Endothelial cell of umbilical vein (primary cell): Measurements from ENCODE around the gene ANKRD28. TPM values are rescaled to one million over a fixed set of nuclear protein-coding genes. Genes with fewer than 3 reads are reported as not detected.

Experiments used
- BruUV-seq: library from RNA; stranded (reverse); fragments of 400-500 nt; replicated peaks from 2 replicates; lab custom pipeline; 2021; lab: Mats Ljungman, UMichigan
- CTCF ChIA-PET: fragments of 300-600, 350-600 bp; sonication (Branson Sonifier 250); formaldehyde crosslinking; loops from one replicate; lab custom pipeline; 2021; ENCODE audit warnings: antibody characterized with exemption, inconsistent platforms; lab: Charles Lee
- POLR2A ChIA-PET: fragments of 300-600, 350-600 bp; sonication (Branson Sonifier 250); formaldehyde crosslinking; loops from one replicate; lab custom pipeline; 2021; ENCODE audit warnings: antibody characterized with exemption, inconsistent platforms; lab: Charles Lee
- DNase-seq: peaks from one replicate; pipeline ENCODE4 v3.0.0-alpha.2; 2011; ENCODE audit warnings: low read depth, low spot score
- FAIRE-seq: peaks from 2 replicates; lab custom pipeline; 2011; peaks lifted over from hg19 to GRCh38; lab: Jason Lieb, UNC
- H2AFZ ChIP-seq: 2 replicates; pipeline ENCODE4 v1.6.0; 2012; ENCODE audit warnings: low read depth, low read length, control low read depth, inconsistent platforms
- H3K27ac ChIP-seq: 2 replicates; pipeline ENCODE4 v1.5.1; 2011; ENCODE audit warnings: low read depth, mild to moderate bottlenecking, control low read depth, low read length, moderate library complexity; ENCODE audit not compliant: insufficient read depth
- H3K27me3 ChIP-seq, 2 experiments: 2 replicates each; pipeline versions ENCODE4 v1.6.0 to v1.6.1; 2011; ENCODE audit warnings: low read length in 2 of 2, mixed read lengths in 1 of 2; ENCODE audit not compliant: control insufficient read depth in 2 of 2, insufficient read depth in 2 of 2
- H3K36me3 ChIP-seq, 2 experiments: 2 replicates in 1 of 2; 3 replicates in 1 of 2; pipeline ENCODE4 v1.5.1; 2011; ENCODE audit warnings: low read length in 2 of 2, mild to moderate bottlenecking in 1 of 2, moderate library complexity in 1 of 2; ENCODE audit not compliant: control insufficient read depth in 2 of 2, insufficient read depth in 2 of 2; ENCODE audit errors: extremely low read depth in 1 of 2
- H3K4me1 ChIP-seq: 3 replicates; pipeline ENCODE4 v1.5.1; 2011; ENCODE audit warnings: mild to moderate bottlenecking, low read length; ENCODE audit not compliant: control insufficient read depth, insufficient read depth; ENCODE audit errors: extremely low read depth
- H3K4me2 ChIP-seq: 2 replicates; pipeline ENCODE4 v1.6.1; 2011; ENCODE audit warnings: low read length, control low read depth, mixed read lengths; ENCODE audit not compliant: insufficient read depth
- H3K4me3 ChIP-seq, 3 experiments: fragments of 200-600 bp in 1 of 3; sonication (generic), shearing (Covaris generic) in 1 of 3; replicated peaks in 1 of 3; 2 replicates each; pipeline ENCODE4 v1.5.1; 2011 to 2016; ENCODE audit warnings: control low read depth in 3 of 3, low read length in 3 of 3, mild to moderate bottlenecking in 2 of 3, inconsistent platforms in 1 of 3, low read depth in 1 of 3, moderate library complexity in 1 of 3; ENCODE audit not compliant: insufficient read depth in 1 of 3
- H3K79me2 ChIP-seq: 2 replicates; pipeline ENCODE4 v1.6.0; 2012; ENCODE audit warnings: low read length, inconsistent platforms; ENCODE audit not compliant: control insufficient read depth, insufficient read depth
- H3K9ac ChIP-seq: replicated peaks from 2 replicates; pipeline ENCODE3; 2011; ENCODE audit warnings: low read length, control low read depth; ENCODE audit not compliant: insufficient read depth; ENCODE audit errors: extremely low read depth
- H3K9me1 ChIP-seq: replicated peaks from 3 replicates; pipeline ENCODE4 v1.6.0; 2011; ENCODE audit warnings: mild to moderate bottlenecking, low read length; ENCODE audit not compliant: control insufficient read depth, insufficient read depth; ENCODE audit errors: extremely low read depth
- H3K9me3 ChIP-seq: replicated peaks from 2 replicates; pipeline ENCODE4 v1.5.1; 2012; ENCODE audit warnings: low read length, inconsistent platforms; ENCODE audit not compliant: control insufficient read depth, insufficient read depth
- H4K20me1 ChIP-seq: replicated peaks from 2 replicates; pipeline ENCODE3; 2011; ENCODE audit warnings: mild to moderate bottlenecking, low read length; ENCODE audit not compliant: control insufficient read depth, insufficient read depth; ENCODE audit errors: extremely low read depth
- EZH2 ChIP-seq: IDR thresholded peaks from 2 replicates; pipeline ENCODE4 v1.6.1; 2012; ENCODE audit warnings: borderline replicate concordance, low read depth, mild to moderate bottlenecking, moderate library complexity, low read length, inconsistent platforms; ENCODE audit not compliant: severe bottlenecking
- FOS ChIP-seq: IDR thresholded peaks from 2 replicates; pipeline ENCODE4 v1.6.1; 2011; ENCODE audit warnings: mild to moderate bottlenecking, low read length, moderate library complexity, borderline replicate concordance; ENCODE audit not compliant: insufficient read depth
- JUN ChIP-seq: IDR thresholded peaks from 2 replicates; pipeline ENCODE4 v1.6.1; 2011; ENCODE audit warnings: borderline replicate concordance, low read depth; ENCODE audit not compliant: insufficient read length, insufficient read depth
- MAX ChIP-seq: IDR thresholded peaks from 2 replicates; pipeline ENCODE4 v1.6.1; 2011; ENCODE audit not compliant: insufficient read depth, insufficient read length
- MYC ChIP-seq: IDR thresholded peaks from one replicate; pipeline ENCODE4 v1.6.1; 2011; ENCODE audit warnings: mild to moderate bottlenecking, low read depth, low read length
- POLR2A ChIP-seq: IDR thresholded peaks from 2 replicates; pipeline ENCODE4 v1.6.1; 2012; ENCODE audit warnings: low read depth, mild to moderate bottlenecking, control low read depth, low read length
- dilution Hi-C: fragments of 300-500 bp; cut with MboI; formaldehyde crosslinking; loops from one replicate; pipeline ENCODE4 v1.15.0; 2019; ENCODE audit warnings: low sequenced_read_pairs; ENCODE audit not compliant: extremely low pct_ligation_motif_present
- intact Hi-C: fragments of 100-400 bp; cut with micrococcal nuclease; formaldehyde crosslinking; loops from one replicate; pipeline ENCODE4 v1.10.0; 2022
- polyA plus RNA-seq, 4 experiments: library from polyadenylated mRNA; depleted of rRNA in 3 of 4; stranded (reverse) in 3 of 4; unstranded in 1 of 4; fragments of >200 nt; gene quantifications; 2 replicates each; pipeline versions ENCODE4 v1.2.1 to v1.2.3, GENCODE V29; 2011 to 2012; ENCODE audit warnings: missing spikeins in 1 of 4
- total RNA-seq: library from RNA; stranded (reverse); gene quantifications from 2 replicates; pipeline ENCODE4 v1.2.3, GENCODE V29; 2021
- TF ChIP-seq, protein P1 (sequence below), 2 donors: IDR thresholded peaks; 1 replicate in 1 of 2; 2 replicates in 1 of 2; pipeline ENCODE4 v1.5.1; 2011; ENCODE audit warnings: low read length in 2 of 2, mild to moderate bottlenecking in 2 of 2, moderate library complexity in 2 of 2, control low read depth in 1 of 2, inconsistent platforms in 1 of 2, low read depth in 1 of 2; ENCODE audit not compliant: insufficient read depth in 1 of 2; ENCODE audit errors: extremely low read depth in 1 of 2

Gene ANKRD28
- total and polyA plus RNA-seq, 2 donors (not counting 3 experiments of a cell fraction or from before 2014, with no cell fraction given): 36.7 to 97.3 TPM

- Histone ChIP-seq H3K27ac (no peak overlapping the region), H2AFZ (no peak overlapping the region), H3K4me1 (peaks cover 7% of the 10 kb centered on the region), H3K9ac (no peak overlapping the region), H3K9me3 (no peaks in the 10 kb centered on the region), H3K4me2 (no peak overlapping the region), H4K20me1 (no peaks in the 10 kb centered on the region), H3K27me3 (no peaks in the 10 kb centered on the region), H3K79me2 (no peaks in the 10 kb centered on the region), H3K9me1 (no peaks in the 10 kb centered on the region), H3K36me3 (peaks cover 7 to 28% of the 10 kb centered on the region in 2 experiments), H3K4me3 (no peak overlapping the region)
- TF ChIP-seq EZH2 (no peak), POLR2A (no peak), MYC (no peak), JUN (no peak), FOS (no peak), MAX (no peak)
- TF ChIP-seq, protein P1, sequence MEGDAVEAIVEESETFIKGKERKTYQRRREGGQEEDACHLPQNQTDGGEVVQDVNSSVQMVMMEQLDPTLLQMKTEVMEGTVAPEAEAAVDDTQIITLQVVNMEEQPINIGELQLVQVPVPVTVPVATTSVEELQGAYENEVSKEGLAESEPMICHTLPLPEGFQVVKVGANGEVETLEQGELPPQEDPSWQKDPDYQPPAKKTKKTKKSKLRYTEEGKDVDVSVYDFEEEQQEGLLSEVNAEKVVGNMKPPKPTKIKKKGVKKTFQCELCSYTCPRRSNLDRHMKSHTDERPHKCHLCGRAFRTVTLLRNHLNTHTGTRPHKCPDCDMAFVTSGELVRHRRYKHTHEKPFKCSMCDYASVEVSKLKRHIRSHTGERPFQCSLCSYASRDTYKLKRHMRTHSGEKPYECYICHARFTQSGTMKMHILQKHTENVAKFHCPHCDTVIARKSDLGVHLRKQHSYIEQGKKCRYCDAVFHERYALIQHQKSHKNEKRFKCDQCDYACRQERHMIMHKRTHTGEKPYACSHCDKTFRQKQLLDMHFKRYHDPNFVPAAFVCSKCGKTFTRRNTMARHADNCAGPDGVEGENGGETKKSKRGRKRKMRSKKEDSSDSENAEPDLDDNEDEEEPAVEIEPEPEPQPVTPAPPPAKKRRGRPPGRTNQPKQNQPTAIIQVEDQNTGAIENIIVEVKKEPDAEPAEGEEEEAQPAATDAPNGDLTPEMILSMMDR (IDR thresholded peaks at IDR 0.05; ENCODE audit: extremely low read depth in 1 of 2, insufficient read depth in 1 of 2, low read depth in 1 of 2, low read length in 2 of 2): no peak
- FAIRE-seq (no peak), DNase-seq (no peak)
- intact Hi-C loops (loop anchor here (5.0 kb wide), 1 partner anchor 107 kb away; the partner anchor contains the start of gene ANKRD28), dilution Hi-C loops (no loop called here)
- ChIA-PET CTCF (interaction anchor here (1.2 kb wide), 1 partner anchor 60 kb away, joined by 5 read pairs; no protein-coding TSS in a partner anchor), POLR2A (no interaction called here)
- no TSS peak for BruUV-seq
Observed at GRCh38 chr3:15690230-15690629, 107.5 kb downstream of the ANKRD28 start.
